HG03469 (cell line): ENCODE measurements around the gene PRDM4.
"Not testable (repeated sequence)": the region's sequence is repeated elsewhere in the genome, so short reads cannot be mapped to it uniquely, and the experiment has no call there.

Experiments
- ATAC-seq: cut with Tn5 transposase; IDR thresholded peaks from one replicate; pipeline ENCODE4 v1.9.1; 2021; ENCODE audit warnings: mild to moderate bottlenecking, moderate library complexity, moderate number of reproducible peaks; ENCODE audit not compliant: unreplicated experiment

The PRDM4 gene

GRCh38 chr12:107775093-107775721 is 14.3 kb upstream of the PRDM4 start:
- no peak for ATAC-seq

- no peak for ATAC-seq
Observed at GRCh38 chr12:107774349-107775029, 13.6 kb upstream of the PRDM4 start, which contains the start of gene ASCL4. Gene ASCL4, plus strand, starts transcription at chr12:107774704. Its CDS starts 515 bp downstream, at chr12:107775219.

GRCh38 chr12:107767466-107767865 is 6.5 kb upstream of the PRDM4 start:
- no peak for ATAC-seq

DNA sequence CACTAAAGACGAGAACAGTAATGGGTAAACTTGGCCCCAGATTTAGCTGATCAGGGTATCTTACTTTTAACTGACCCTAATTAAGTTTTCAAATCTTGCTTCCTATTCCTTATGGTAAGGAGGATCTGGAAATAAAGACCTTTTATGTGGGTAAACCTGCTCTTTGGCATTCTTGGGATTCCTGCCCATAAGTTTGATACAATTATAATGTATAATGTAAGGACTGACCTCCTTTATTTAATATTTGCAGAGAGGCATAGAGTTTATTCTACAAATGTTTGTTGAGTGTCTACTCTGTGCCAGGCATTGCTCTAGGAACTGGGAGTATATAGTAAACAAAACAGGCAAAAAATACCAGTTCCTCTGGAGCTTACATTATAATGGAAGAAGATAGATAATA is 4.4 kb upstream of the PRDM4 start:
- ATAC-seq, result no peak

DNA sequence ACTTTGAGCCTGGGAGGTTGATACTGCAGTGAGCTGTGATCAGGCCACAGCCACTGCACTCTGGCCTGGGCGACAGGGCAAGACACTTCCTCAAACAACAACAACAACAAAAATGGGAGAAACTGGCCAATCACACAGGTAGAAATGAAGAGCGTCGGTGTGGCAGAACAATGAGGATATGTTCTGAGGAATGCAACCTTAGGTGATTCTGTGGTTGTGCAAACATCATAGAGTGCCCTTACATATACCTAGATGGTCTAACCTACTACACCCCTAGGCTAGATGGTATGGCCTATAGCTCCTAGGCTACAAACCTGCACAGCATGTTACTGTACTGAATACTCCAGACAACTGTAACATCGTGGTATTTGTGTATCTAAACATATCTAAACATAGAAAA is 3.7 kb upstream of the PRDM4 start:
- ATAC-seq, result no peak

GRCh38 chr12:107762874-107763273 is 1.9 kb upstream of the PRDM4 start:
- ATAC-seq, result no peak

- no peak for ATAC-seq
Observed at GRCh38 chr12:107761502-107761904, 566 bp upstream of the PRDM4 start.

DNA sequence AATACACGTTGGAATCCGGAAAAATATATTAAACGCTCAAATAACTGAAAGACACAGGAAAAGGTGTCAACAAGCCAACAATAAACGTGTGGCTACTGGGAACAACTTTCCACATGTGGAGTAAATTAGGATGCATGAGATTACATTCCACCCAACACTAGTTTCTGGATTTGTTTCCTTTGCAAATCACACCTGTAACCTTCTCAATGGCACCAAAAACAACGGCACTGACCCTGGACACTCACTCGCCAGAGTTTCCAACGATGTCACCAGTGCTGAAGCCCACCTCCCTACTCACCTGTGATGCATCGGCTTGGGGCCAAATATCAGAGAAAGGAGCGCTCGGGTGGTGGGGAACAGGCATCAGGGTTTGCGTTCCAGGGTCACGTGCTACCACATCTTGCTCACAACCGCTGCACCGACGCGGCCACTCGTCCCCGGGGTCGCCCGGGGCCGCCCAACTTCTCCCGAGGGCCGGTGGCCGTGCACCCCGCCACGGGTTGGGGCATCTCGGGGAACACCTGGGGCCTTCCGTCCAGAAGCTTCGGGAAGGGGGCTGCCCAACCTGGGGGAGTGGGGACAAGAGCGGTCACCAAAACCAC is 629 bp downstream of the PRDM4 start:
- peak; percentile 8 for ATAC-seq

DNA sequence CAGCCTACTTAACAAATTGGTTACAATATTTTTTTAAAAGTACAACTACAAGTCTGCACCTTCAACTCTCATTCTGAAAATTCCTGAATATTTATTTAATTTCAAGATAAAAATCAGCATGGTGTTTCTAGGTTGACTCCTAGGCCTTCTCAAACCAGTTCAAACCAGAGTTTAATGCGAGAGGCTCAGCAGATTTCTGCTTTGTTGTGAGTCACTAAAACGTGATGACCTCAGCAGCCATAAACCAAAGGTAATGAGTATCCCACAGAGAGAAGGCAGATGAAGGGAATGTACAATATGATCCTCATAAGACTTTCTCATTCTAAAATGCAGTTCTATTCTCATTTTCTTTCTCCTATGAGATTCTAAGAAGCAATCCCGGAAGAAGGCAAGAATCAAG is 1.5 kb downstream of the PRDM4 start:
- ATAC-seq, result no peak

GRCh38 chr12:107749083-107749482 is 11.9 kb downstream of the PRDM4 start:
- ATAC-seq, result no peak

- no peak for ATAC-seq
Observed at GRCh38 chr12:107748472-107748871, 12.5 kb downstream of the PRDM4 start.

DNA sequence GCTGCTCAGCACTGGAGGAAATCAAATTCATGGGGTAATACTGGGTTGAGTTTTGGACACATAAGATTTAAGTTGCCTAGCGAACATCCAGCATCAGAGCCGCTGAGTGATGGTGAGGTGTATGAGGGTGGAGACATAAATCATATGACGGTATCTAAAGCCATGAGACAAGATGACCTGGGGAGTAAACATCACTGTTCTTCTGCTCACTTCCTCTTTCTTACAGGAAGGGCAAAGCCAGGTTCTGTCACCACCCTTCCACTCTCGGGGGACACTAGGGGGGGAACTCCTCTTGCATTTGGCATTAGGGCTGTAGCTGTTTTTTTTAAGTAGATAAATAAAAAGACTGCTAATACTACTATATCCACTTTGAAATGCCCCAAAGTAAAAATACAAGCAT is 24.0 kb downstream of the PRDM4 start:
- ATAC-seq, result peak; percentile 94

DNA sequence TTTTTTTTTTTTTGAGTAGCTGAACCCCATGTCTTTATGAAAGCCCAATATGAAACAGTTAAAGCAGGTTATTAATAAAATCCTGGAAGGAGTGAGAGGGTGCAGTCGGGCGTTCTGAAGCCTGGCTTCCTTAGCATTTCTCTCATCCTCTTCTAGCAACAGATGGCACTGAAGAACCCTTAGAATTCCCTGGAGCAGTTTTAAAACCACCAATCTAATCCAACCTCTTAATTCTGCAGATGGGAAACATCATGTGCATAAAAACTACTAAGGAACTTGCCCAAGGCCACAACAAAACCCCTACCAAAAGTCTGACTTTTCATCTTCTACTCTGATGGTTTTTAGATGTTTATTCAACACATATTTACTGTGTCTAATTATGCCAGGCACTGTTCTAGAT is 25.2 kb downstream of the PRDM4 start:
- ATAC-seq, result no peak

DNA sequence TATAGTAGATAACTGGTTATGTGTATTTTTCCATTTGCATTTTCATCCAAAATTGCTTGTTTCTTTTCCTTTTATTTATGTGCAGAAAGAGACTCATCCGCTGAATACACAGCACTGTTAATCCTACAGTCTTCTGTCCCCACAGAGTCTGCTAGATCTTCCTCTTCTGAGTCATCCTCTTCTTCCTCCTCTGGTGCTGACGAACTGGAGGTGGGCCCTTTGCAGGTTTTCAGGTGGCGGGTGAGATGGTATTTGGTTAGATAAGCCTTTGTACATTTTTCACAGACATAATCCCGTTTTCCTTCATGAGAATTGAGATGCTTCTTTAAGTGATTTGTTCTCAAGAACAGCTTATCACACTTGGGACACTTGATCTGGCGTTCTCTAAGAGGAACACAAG is 26.8 kb downstream of the PRDM4 start:
- ATAC-seq, result no peak

GRCh38 chr12:107732365-107732764 is 28.6 kb downstream of the PRDM4 start:
- ATAC-seq, result no peak

GRCh38 chr12:107731366-107731765 is 29.6 kb downstream of the PRDM4 start:
- no peak for ATAC-seq

- ATAC-seq, result no peak
Observed at GRCh38 chr12:107730618-107731341, 30.2 kb downstream of the PRDM4 start.

DNA sequence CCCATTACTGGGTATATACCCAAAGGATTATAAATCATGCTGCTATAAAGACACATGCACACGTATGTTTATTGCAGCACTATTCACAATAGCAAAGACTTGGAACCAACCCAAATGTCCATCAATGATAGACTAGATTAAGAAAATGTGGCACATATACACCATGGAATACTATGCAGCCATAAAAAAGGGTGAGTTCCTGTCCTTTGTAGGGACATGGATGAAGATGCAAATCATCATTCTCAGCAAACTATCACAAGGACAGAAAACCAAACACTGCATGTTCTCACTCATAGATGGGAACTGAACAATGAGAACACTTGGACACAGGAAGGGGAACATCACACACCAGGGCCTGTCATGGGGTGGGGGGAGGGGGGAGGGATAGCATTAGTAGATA is 33.2 kb downstream of the PRDM4 start:
- ATAC-seq, result not testable (repeated sequence)

- not testable (repeated sequence) for ATAC-seq
Observed at GRCh38 chr12:107727327-107727726, 33.6 kb downstream of the PRDM4 start.

DNA sequence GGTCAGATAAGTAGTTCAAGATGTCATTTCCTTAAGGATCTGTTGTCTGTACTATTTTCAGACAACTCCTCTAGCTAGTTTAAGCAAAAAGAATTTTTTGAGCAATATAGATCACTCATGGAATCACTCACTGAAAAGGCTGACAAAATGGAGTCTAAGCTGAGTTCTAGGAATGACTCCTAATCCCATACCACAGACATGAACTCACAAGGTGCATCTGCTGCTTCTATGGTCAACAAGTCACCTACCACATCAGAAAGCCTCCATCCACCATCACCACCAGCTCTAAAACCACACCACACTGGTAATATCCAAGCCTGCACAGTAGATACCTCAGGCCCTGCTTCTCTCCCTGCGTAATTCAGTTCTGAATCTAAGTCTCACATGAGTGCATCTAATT is 42.3 kb downstream of the PRDM4 start:
- ATAC-seq, result no peak

DNA sequence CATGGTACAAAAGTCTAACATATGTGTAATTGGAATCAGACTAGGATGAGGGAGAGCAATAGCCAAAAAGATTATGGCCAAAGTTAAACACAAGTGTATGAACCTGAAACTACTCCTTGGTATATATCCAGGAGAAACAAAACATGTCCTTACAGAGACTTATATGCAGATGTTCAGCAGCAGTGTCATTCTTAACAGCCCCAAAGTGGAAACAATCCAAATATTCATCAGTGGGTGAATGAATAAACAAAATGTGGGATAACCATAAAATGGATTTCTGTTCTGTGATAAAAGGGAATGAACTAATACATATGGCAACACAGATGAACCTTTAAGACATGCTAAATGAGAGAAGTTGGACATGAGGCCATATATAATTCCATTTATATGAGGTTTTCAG is 45.2 kb downstream of the PRDM4 start:
- ATAC-seq, result no peak

GRCh38 chr12:107705522-107705921 is 55.4 kb downstream of the PRDM4 start:
- ATAC-seq, result not testable (repeated sequence)
